ENCODE measurements around the gene ANXA1.

- no peak for TF ChIP-seq EZH2phosphoT487 (IDR thresholded peaks at IDR 0.05; ENCODE audit: borderline replicate concordance, low read depth, low read length)
- TF ChIP-seq, protein P1, sequence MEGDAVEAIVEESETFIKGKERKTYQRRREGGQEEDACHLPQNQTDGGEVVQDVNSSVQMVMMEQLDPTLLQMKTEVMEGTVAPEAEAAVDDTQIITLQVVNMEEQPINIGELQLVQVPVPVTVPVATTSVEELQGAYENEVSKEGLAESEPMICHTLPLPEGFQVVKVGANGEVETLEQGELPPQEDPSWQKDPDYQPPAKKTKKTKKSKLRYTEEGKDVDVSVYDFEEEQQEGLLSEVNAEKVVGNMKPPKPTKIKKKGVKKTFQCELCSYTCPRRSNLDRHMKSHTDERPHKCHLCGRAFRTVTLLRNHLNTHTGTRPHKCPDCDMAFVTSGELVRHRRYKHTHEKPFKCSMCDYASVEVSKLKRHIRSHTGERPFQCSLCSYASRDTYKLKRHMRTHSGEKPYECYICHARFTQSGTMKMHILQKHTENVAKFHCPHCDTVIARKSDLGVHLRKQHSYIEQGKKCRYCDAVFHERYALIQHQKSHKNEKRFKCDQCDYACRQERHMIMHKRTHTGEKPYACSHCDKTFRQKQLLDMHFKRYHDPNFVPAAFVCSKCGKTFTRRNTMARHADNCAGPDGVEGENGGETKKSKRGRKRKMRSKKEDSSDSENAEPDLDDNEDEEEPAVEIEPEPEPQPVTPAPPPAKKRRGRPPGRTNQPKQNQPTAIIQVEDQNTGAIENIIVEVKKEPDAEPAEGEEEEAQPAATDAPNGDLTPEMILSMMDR (conservative IDR thresholded peaks at IDR 0.05; ENCODE audit: low read length): no peak
Observed at GRCh38 chr9:73210886-73211666, 59.4 kb downstream of the ANXA1 start.
